GM18505 (cell line): ENCODE data around the gene TMEM187.

Source experiments
- ATAC-seq: cut with Tn5 transposase; IDR thresholded peaks from one replicate; pipeline ENCODE4 v1.9.1; 2021; ENCODE audit not compliant: unreplicated experiment
- POLR2A ChIP-seq: IDR thresholded peaks from 4 replicates; pipeline ENCODE4 v1.6.1; 2011; ENCODE audit warnings: borderline replicate concordance; ENCODE audit not compliant: insufficient read depth, insufficient read length; ENCODE audit errors: extremely low read depth

TMEM187 gene

GRCh38 chrX:154002215-154002719 is 29.7 kb downstream of the TMEM187 start:
- no peak for ATAC-seq
- peak; percentile 48 for TF ChIP-seq POLR2A

GRCh38 chrX:154004315-154004714 is 31.8 kb downstream of the TMEM187 start:
- no peak for TF ChIP-seq POLR2A

GRCh38 chrX:154006947-154007346 is 34.4 kb downstream of the TMEM187 start:
- ATAC-seq: no peak
- TF ChIP-seq POLR2A: no peak

More at GRCh38 chrX:154004315-154004714, 31.8 kb downstream of the TMEM187 start:
- ATAC-seq: no peak

- ATAC-seq: no peak
Observed at GRCh38 chrX:154008521-154008920, 36.0 kb downstream of the TMEM187 start.

GRCh38 chrX:154010330-154011087 is 38.0 kb downstream of the TMEM187 start:
- no peak for ATAC-seq
- peak; percentile 25 for TF ChIP-seq POLR2A

More at GRCh38 chrX:154008521-154008920, 36.0 kb downstream of the TMEM187 start:
- no peak for TF ChIP-seq POLR2A

- no peak for TF ChIP-seq POLR2A
- ATAC-seq: no peak
Observed at GRCh38 chrX:154011376-154012335, 39.1 kb downstream of the TMEM187 start.

- TF ChIP-seq POLR2A: no peak
- ATAC-seq: no peak
Observed at GRCh38 chrX:154012336-154012991, 39.9 kb downstream of the TMEM187 start.

GRCh38 chrX:154013001-154013421 is 40.5 kb downstream of the TMEM187 start:
- no peak for ATAC-seq
- TF ChIP-seq POLR2A: no peak

GRCh38 chrX:154013614-154014360 is 41.2 kb downstream of the TMEM187 start:
- TF ChIP-seq POLR2A: no peak
- peak; percentile 57 for ATAC-seq

- no peak for ATAC-seq
- no peak for TF ChIP-seq POLR2A
Observed at GRCh38 chrX:154014429-154015380, 42.2 kb downstream of the TMEM187 start.

GRCh38 chrX:154015581-154016264 is 43.2 kb downstream of the TMEM187 start:
- TF ChIP-seq POLR2A: no peak

More at GRCh38 chrX:154015581-154016264, 43.2 kb downstream of the TMEM187 start:
- ATAC-seq: no peak
